Lung (tissue), 12 donors: ENCODE results near the gene CSF1. TPM values are rescaled to one million over a fixed set of nuclear protein-coding genes. Genes with fewer than 3 reads are reported as not detected.

Source experiments
- ATAC-seq: fragments of 200-7000 bp; cut with Tn5 transposase; one replicate; pipeline ENCODE4 v1.9.1; 2020; ENCODE audit warnings: moderate number of reproducible peaks; ENCODE audit not compliant: insufficient read depth, low FRiP score
- DNase-seq, 3 donors: peaks; one replicate each; pipeline ENCODE4 v3.0.0-alpha.2; 2013 to 2017
- H3K27ac ChIP-seq, 2 donors: one replicate each; pipeline ENCODE4 v1.5.1; 2013; ENCODE audit warnings: mild to moderate bottlenecking in 2 of 2, moderate library complexity in 2 of 2, control low read depth in 1 of 2, inconsistent platforms in 1 of 2, low read depth in 1 of 2, low read length in 1 of 2
- H3K27me3 ChIP-seq, 3 donors: one replicate each; pipeline ENCODE4 v1.5.1; 2013; ENCODE audit warnings: low read length in 2 of 3; ENCODE audit not compliant: control insufficient read depth in 3 of 3, insufficient read depth in 3 of 3
- H3K36me3 ChIP-seq, 4 donors: one replicate each; pipeline ENCODE4 v1.5.1; 2013; ENCODE audit warnings: low read length in 4 of 4, mild to moderate bottlenecking in 1 of 4, moderate library complexity in 1 of 4; ENCODE audit not compliant: control insufficient read depth in 4 of 4, insufficient read depth in 4 of 4
- H3K4me1 ChIP-seq, 5 donors: one replicate each; pipeline ENCODE4 v1.5.1; 2013; ENCODE audit warnings: low read length in 5 of 5, mild to moderate bottlenecking in 2 of 5, moderate library complexity in 1 of 5; ENCODE audit not compliant: control insufficient read depth in 5 of 5, insufficient read depth in 5 of 5
- H3K4me3 ChIP-seq: one replicate; pipeline ENCODE4 v1.5.1; 2013; ENCODE audit warnings: mild to moderate bottlenecking, control low read depth, moderate library complexity
- H3K9ac ChIP-seq, 2 donors: one replicate each; pipeline ENCODE4 v1.5.1; 2013; ENCODE audit warnings: low read length in 2 of 2, control low read depth in 1 of 2; ENCODE audit not compliant: insufficient read depth in 1 of 2
- H3K9me3 ChIP-seq, 4 donors: one replicate each; pipeline ENCODE4 v1.5.1; 2013; ENCODE audit warnings: low read length in 3 of 4, mild to moderate bottlenecking in 1 of 4, moderate library complexity in 1 of 4; ENCODE audit not compliant: control insufficient read depth in 4 of 4, insufficient read depth in 3 of 4
- CTCF ChIP-seq: IDR thresholded peaks from 2 replicates; pipeline ENCODE4 v1.5.1; 2012; ENCODE audit warnings: mild to moderate bottlenecking; ENCODE audit errors: control extremely low read depth, extremely low read depth
- WGBS, 2 donors: extraction: QIAGEN DNeasy Blood & Tissue Kit; methylation state at CpG; one replicate each; pipeline ENCODE4 v1.1.7; 2013; 5-methylcytosine and 5-hydroxymethylcytosine counted together
- polyA plus RNA-seq, 2 donors: library from polyadenylated mRNA; stranded (reverse); fragments of 200-250 nt; gene quantifications; one replicate each; pipeline ENCODE4 v1.2.1, GENCODE V29; 2013
- total RNA-seq, 2 donors: library from RNA; depleted of rRNA in 1 of 2; stranded (reverse); fragments of >200 nt in 1 of 2; gene quantifications; one replicate each; pipeline ENCODE4 v1.2.1, GENCODE V29; 2014 to 2021
- donor health status: control.
- donor health status: control.
- donor health status: Bipolar disorder and iron deficiency.
- donor health status: healthy.
- donor health status: DM: yes; HTN: yes; CAD: no.

Gene CSF1
- total and polyA plus RNA-seq, 4 donors = 13.5 to 65.3 (median 28.5) TPM

GRCh38 chr1:109907190-109907774 lies 3.4 kb upstream of the CSF1 start:
- H3K4me1 ChIP-seq = peaks cover 0 to 19% (median 5%) of the 10 kb centered on the region in 5 donors
- no peak for TF ChIP-seq CTCF
- no peaks in the 10 kb centered on the region for H3K36me3 ChIP-seq
- H3K9ac ChIP-seq = no peak overlapping the region
- no peaks in the 10 kb centered on the region for H3K9me3 ChIP-seq
- H3K27me3 ChIP-seq = peaks cover 0 to 4% (median 0%) of the 10 kb centered on the region in 3 donors
- H3K27ac ChIP-seq = no peak overlapping the region
- 89 to 92% methylated on average over 1 of the region's 1 CpG for WGBS, 2 donors
- no peak for ATAC-seq
- no peak overlapping the region for H3K4me3 ChIP-seq
- no peak for DNase-seq

GRCh38 chr1:109908836-109909235 lies 1.8 kb upstream of the CSF1 start:
- Histone ChIP-seq H3K27ac (no peak overlapping the region), H3K4me3 (no peak overlapping the region), H3K36me3 (no peaks in the 10 kb centered on the region), H3K27me3 (peaks cover 0 to 4% (median 0%) of the 10 kb centered on the region in 3 donors), H3K9ac (no peak overlapping the region), H3K4me1 (peaks cover 0 to 27% (median 10%) of the 10 kb centered on the region in 5 donors), H3K9me3 (no peaks in the 10 kb centered on the region)
- ATAC-seq (no peak), DNase-seq (no peak)
- TF ChIP-seq CTCF = no peak
- 79 to 85% methylated on average over 3 of the region's 3 CpGs for WGBS, 2 donors

- Histone ChIP-seq H3K9me3 (no peaks in the 10 kb centered on the region), H3K4me3 (no peak overlapping the region), H3K36me3 (peaks cover 0 to 2% (median 0%) of the 10 kb centered on the region in 4 donors), H3K27me3 (peaks cover 0 to 4% (median 0%) of the 10 kb centered on the region in 3 donors), H3K4me1 (peaks cover 0 to 33% (median 10%) of the 10 kb centered on the region in 5 donors), H3K27ac (no peak overlapping the region), H3K9ac (no peak overlapping the region)
- ATAC-seq (no peak), DNase-seq (no peak)
- WGBS, 2 donors = 80 to 83% methylated on average over 3 of the region's 3 CpGs
- no peak for TF ChIP-seq CTCF
Measured at GRCh38 chr1:109909561-109909960, 1.1 kb upstream of the CSF1 start.
